Spleen (tissue), 11 donors: ENCODE data around the gene PTPRM. TPM values are rescaled to one million over a fixed set of nuclear protein-coding genes. Genes with fewer than 3 reads are reported as not detected.
A peak's percentile ranks its signal among the peaks of the same experiment; 100 is the strongest.

Experiments used
- DNase-seq: peaks from one replicate; pipeline ENCODE4 v3.0.0-alpha.2; 2020
- H3K27ac ChIP-seq, 8 donors: fragments of 200-600 bp; sonication (generic) in 7 of 8; 1 replicate in 4 of 8; 2 replicates in 4 of 8; pipeline versions ENCODE4 v1.5.0 to v1.8.0; 2016 to 2021; ENCODE audit warnings: inconsistent platforms in 4 of 8, mild to moderate bottlenecking in 4 of 8, moderate library complexity in 1 of 8
- H3K27me3 ChIP-seq, 7 donors: fragments of 200-600 bp; sonication (generic) in 6 of 7; replicated peaks in 1 of 7; 1 replicate in 4 of 7; 2 replicates in 3 of 7; pipeline versions ENCODE4 v1.5.0 to v1.8.0; 2016 to 2021; ENCODE audit warnings: inconsistent platforms in 3 of 7, mild to moderate bottlenecking in 1 of 7
- H3K36me3 ChIP-seq, 6 donors: fragments of 200-600 bp; sonication (generic) in 5 of 6; 1 replicate in 4 of 6; 2 replicates in 2 of 6; pipeline versions ENCODE4 v1.5.0 to v1.8.0; 2016 to 2021; ENCODE audit warnings: inconsistent platforms in 2 of 6
- H3K4me1 ChIP-seq, 6 donors: fragments of 200-600 bp; sonication (generic) in 5 of 6; 1 replicate in 3 of 6; 2 replicates in 3 of 6; pipeline versions ENCODE4 v1.5.0 to v1.8.0; 2016 to 2021; ENCODE audit warnings: inconsistent platforms in 3 of 6
- H3K4me3 ChIP-seq, 8 donors: fragments of 200-600 bp; sonication (generic) in 7 of 8; 1 replicate in 4 of 8; 2 replicates in 4 of 8; pipeline versions ENCODE4 v1.5.0 to v1.8.0; 2016 to 2021; ENCODE audit warnings: inconsistent platforms in 4 of 8, mild to moderate bottlenecking in 4 of 8, moderate library complexity in 2 of 8
- H3K9me3 ChIP-seq, 8 donors: fragments of 200-600 bp; sonication (generic) in 7 of 8; 1 replicate in 4 of 8; 2 replicates in 4 of 8; pipeline versions ENCODE4 v1.5.0 to v1.8.0; 2016 to 2021; ENCODE audit warnings: inconsistent platforms in 4 of 8
- CTCF ChIP-seq, 11 experiments: fragments of 200-600 bp in 7 of 11; fragments of 450-650 bp in 4 of 11; sonication (generic) in 4 of 11; IDR thresholded peaks in 8 of 11; conservative IDR thresholded peaks in 3 of 11; 1 replicate in 7 of 11; 2 replicates in 4 of 11; pipeline versions ENCODE4 v1.4.0 to v1.8.0; 2016 to 2021; ENCODE audit warnings: antibody characterized with exemption in 11 of 11, inconsistent platforms in 4 of 11, mild to moderate bottlenecking in 1 of 11
- POLR2A ChIP-seq, 3 donors: fragments of 450-650 bp; IDR thresholded peaks; one replicate each; pipeline ENCODE4 v1.5.1; 2017; ENCODE audit warnings: antibody characterized with exemption in 3 of 3, mild to moderate bottlenecking in 1 of 3
- POLR2AphosphoS5 ChIP-seq, 3 donors: sonication (generic); formaldehyde crosslinking; IDR thresholded peaks; one replicate each; pipeline ENCODE4 v1.5.1; 2017; ENCODE audit warnings: antibody characterized with exemption in 3 of 3
- WGBS, 5 donors: extraction: QIAGEN DNeasy Blood & Tissue Kit in 3 of 5; methylation state at CpG; one replicate each; pipeline versions ENCODE4 v1.1.5 to v1.1.7; 2013 to 2018; 5-methylcytosine and 5-hydroxymethylcytosine counted together
- intact Hi-C: fragments of 100-400 bp; cut with DNase I; formaldehyde crosslinking; loops from one replicate; pipeline ENCODE4 v1.15.0; 2023; ENCODE audit warnings: low total_unique reads
- polyA plus RNA-seq, 3 donors: library from polyadenylated mRNA; stranded (reverse); fragments of 200-250 nt; gene quantifications; one replicate each; pipeline ENCODE4 v1.2.1, GENCODE V29; 2013
- total RNA-seq, 7 donors: library from RNA; depleted of rRNA in 3 of 7; stranded (reverse); fragments of >200 nt in 3 of 7; fragmentation: NEBNext Ultra II Directional in 4 of 7; extraction: Animal tissue kit (Norgen Biotek cat#: 25700) in 4 of 7; gene quantifications; one replicate each; pipeline versions ENCODE4 v1.1.0 to v1.2.1, GENCODE V29; 2016 to 2021
- donor health status: healthy with polysubstance abuse.
- donor health status: DM: no; HTN: no; CAD: no; lungs with moderate emphysema.
- donor health status: DM: no; HTN: no; CAD: no.
- donor health status: Bipolar disorder and iron deficiency.
- donor health status: healthy.
- donor health status: DM: no; HTN: no; CAD: no.
- donor health status: DM: yes; HTN: yes; CAD: no.

Gene PTPRM
- total and polyA plus RNA-seq, 10 donors = 23.5 to 97.8 (median 62.8) TPM

DNA sequence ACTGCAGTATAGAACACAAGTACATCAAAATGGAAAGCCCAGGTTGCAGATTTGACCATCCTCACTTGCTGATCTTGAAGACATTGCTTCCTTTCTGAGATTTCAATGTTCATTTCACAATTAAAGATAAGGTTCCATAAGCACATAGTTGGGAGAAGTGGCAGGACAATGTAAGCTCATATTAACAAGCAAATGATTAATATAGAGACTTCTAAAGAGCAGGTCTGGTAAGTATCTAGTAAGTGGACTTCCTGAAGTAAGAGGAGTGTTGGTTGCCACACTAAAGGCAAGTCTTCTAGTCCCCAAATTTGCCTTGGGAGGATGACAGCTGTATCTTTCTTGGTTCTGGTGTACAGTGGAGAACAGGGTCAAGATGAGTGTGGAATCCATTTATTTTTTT lies 1.4 kb upstream of the PTPRM start:
- Histone ChIP-seq H3K4me3 (peak overlapping the region in 1 of 8 donors; percentile 83), H3K4me1 (peaks cover 7 to 47% (median 33%) of the 10 kb centered on the region in 6 donors), H3K36me3 (no peaks in the 10 kb centered on the region), H3K27me3 (peaks cover 0 to 66% (median 24%) of the 10 kb centered on the region in 7 donors), H3K27ac (peak overlapping the region in 6 of 8 donors; percentile 89 to 97 (median 92)), H3K9me3 (no peaks in the 10 kb centered on the region)
- no peak for DNase-seq
- TF ChIP-seq POLR2A (IDR thresholded peaks at IDR 0.05) (no peak), CTCF (IDR thresholded peaks at IDR 0.05 in 8 of 11, conservative IDR thresholded peaks at IDR 0.05 in 3 of 11) (no peak), POLR2AphosphoS5 (IDR thresholded peaks at IDR 0.05) (no peak)
- intact Hi-C loops = loop anchor here (5.0 kb wide), 1 partner anchor 293 kb away; no protein-coding TSS in a partner anchor

GRCh38 chr18:7566244-7566566 lies 911 bp upstream of the PTPRM start:
- no peak for DNase-seq
- WGBS, 5 donors = 15 to 16% (median 16%) methylated on average over 4 of the region's 4 CpGs
- Histone ChIP-seq H3K36me3 (no peaks in the 10 kb centered on the region), H3K4me3 (peak overlapping the region; percentile 33 to 83 (median 54)), H3K9me3 (no peaks in the 10 kb centered on the region), H3K27me3 (peaks cover 0 to 69% (median 24%) of the 10 kb centered on the region in 7 donors), H3K4me1 (peaks cover 7 to 47% (median 33%) of the 10 kb centered on the region in 6 donors), H3K27ac (peak overlapping the region; percentile 85 to 97 (median 90))
- no peak for TF ChIP-seq POLR2A (IDR thresholded peaks at IDR 0.05)
- no peak for TF ChIP-seq POLR2AphosphoS5 (IDR thresholded peaks at IDR 0.05)
- TF ChIP-seq CTCF (IDR thresholded peaks at IDR 0.05 in 8 of 11, conservative IDR thresholded peaks at IDR 0.05 in 3 of 11) = no peak
- intact Hi-C loops = loop anchor here (5.0 kb wide), 1 partner anchor 294 kb away; no protein-coding TSS in a partner anchor

DNA sequence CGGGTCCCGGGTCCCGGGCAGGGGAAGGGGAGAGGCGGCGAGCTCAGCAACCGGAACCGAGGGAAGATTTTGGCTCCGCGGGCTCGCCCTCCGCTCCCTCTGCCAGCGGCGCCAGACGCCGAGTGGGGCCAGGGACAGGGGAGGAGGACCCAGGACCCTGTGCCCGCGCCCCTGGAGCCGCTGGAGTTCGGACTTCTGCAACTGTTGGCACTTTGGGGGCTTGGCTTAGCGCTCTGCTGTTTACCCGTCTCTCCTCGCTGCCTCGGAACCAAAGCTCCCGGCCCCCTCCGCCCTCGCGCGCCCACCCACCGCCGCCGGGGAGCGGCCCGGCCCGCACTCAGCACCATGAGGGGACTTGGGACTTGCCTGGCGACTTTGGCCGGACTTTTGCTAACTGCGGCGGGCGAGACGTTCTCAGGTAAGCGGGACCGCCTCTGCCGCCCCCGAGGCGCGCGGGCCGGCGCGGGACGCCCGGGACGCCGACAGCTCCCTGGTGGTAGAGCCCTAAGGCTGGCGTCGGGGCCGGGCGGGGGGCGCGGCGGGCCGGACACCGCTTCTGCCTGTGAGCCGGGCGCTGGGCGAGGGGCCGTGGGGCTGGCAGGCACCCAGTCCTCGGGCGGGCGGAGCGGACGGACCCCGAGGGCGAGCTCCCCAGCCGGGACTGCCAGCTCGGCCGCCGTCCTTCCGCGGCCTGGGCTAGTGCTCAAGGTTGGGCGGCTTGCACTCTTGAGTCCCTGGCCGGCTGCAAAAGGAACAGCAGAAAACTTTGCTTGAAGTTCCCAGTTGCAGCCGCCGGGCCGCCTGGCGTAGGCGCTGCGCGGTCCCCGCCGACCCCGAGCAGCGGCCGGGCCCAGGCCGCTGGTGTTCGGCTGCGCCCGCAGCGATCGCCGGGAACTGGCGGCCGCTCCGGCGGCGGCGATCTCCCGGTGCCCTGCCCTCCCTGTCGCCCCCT lies 634 bp downstream of the PTPRM start:
- DNase-seq = peak; percentile 82
- H3K27me3 ChIP-seq = peaks cover 0 to 69% (median 24%) of the 10 kb centered on the region in 7 donors
- TF ChIP-seq POLR2A (IDR thresholded peaks at IDR 0.05) = no peak
- no peak for TF ChIP-seq CTCF (IDR thresholded peaks at IDR 0.05 in 8 of 11, conservative IDR thresholded peaks at IDR 0.05 in 3 of 11)
- peak in 2 of 3 donors; percentile 42 to 45 for TF ChIP-seq POLR2AphosphoS5 (IDR thresholded peaks at IDR 0.05)
- H3K4me3 ChIP-seq = peak overlapping the region; percentile 53 to 83 (median 60)
- intact Hi-C loops = loop anchor here (5.0 kb wide), 1 partner anchor 295 kb away; no protein-coding TSS in a partner anchor
- 0 to 1% (median 1%) methylated on average over 17 to 109 of the region's 109 CpGs for WGBS, 5 donors
- H3K9me3 ChIP-seq = no peaks in the 10 kb centered on the region
- peaks cover 7 to 53% (median 31%) of the 10 kb centered on the region in 6 donors for H3K4me1 ChIP-seq
- H3K27ac ChIP-seq = peak overlapping the region; percentile 79 to 97 (median 90)
- H3K36me3 ChIP-seq = no peaks in the 10 kb centered on the region

GRCh38 chr18:7568426-7568825 lies 1.3 kb downstream of the PTPRM start:
- DNase-seq = peak; percentile 82

More at GRCh38 chr18:7568426-7568825, 1.3 kb downstream of the PTPRM start:
- peaks cover 0 to 69% (median 24%) of the 10 kb centered on the region in 7 donors for H3K27me3 ChIP-seq
- H3K36me3 ChIP-seq = no peaks in the 10 kb centered on the region
- H3K27ac ChIP-seq = peak overlapping the region; percentile 79 to 97 (median 90)
- TF ChIP-seq POLR2AphosphoS5 (IDR thresholded peaks at IDR 0.05) = no peak
- TF ChIP-seq CTCF (IDR thresholded peaks at IDR 0.05 in 8 of 11, conservative IDR thresholded peaks at IDR 0.05 in 3 of 11) = no peak
- TF ChIP-seq POLR2A (IDR thresholded peaks at IDR 0.05) = no peak
- intact Hi-C loops = loop anchor here (5.0 kb wide), 1 partner anchor 296 kb away; no protein-coding TSS in a partner anchor
- H3K9me3 ChIP-seq = no peaks in the 10 kb centered on the region
- peaks cover 10 to 58% (median 31%) of the 10 kb centered on the region in 6 donors for H3K4me1 ChIP-seq
- WGBS, 5 donors = 0 to 3% (median 2%) methylated on average over 19 to 44 of the region's 44 CpGs
- peak overlapping the region; percentile 53 to 83 (median 60) for H3K4me3 ChIP-seq
